ENCODE data around the gene REPIN1. TPM values are rescaled to one million over a fixed set of nuclear protein-coding genes. Genes with fewer than 3 reads are reported as not detected.

Gene REPIN1
- total and polyA plus RNA-seq, 9 of the 15 experiments (the other 6 are each of a cell fraction or from before 2014, with no cell fraction given): 8.1 to 283 (median 94.3) TPM

- TF ChIP-seq CBFA2T2 (conservative IDR thresholded peaks at IDR 0.05) (peak; percentile 6; the same call in 1 of the 2 replicates), ZNF444 (CRISPR knock-in tag; IDR thresholded peaks at IDR 0.05) (no peak), MCM3 (IDR thresholded peaks at IDR 0.05) (no peak), ATF6 (CRISPR knock-in tag; IDR thresholded peaks at IDR 0.05) (no peak; the same call in 1 of the 2 replicates), MEIS2 (IDR thresholded peaks at IDR 0.05; ENCODE audit: partially characterized antibody) (no peak), KDM1A (IDR thresholded peaks at IDR 0.05) (no peak), TAF9B (IDR thresholded peaks at IDR 0.05; ENCODE audit: partially characterized antibody) (no peak), SRSF7 (optimal IDR thresholded peaks at IDR 0.05; ENCODE audit: low read depth, low read length) (no peak), SLC30A9 (CRISPR knock-in tag; IDR thresholded peaks at IDR 0.05) (0 out of 2 replicates have a peak, but pooled peaks have one; percentile 7), NCOA6 (IDR thresholded peaks at IDR 0.05) (no peak), NR2C1 (IDR thresholded peaks at IDR 0.05) (no peak), NR2C1 (tag; IDR thresholded peaks at IDR 0.05) (no peak), HNRNPH1 (optimal IDR thresholded peaks at IDR 0.05; ENCODE audit: low read depth, low read length) (no peak), SUPT5H (IDR thresholded peaks at IDR 0.05) (peak; percentile 80), DDX20 (tag; IDR thresholded peaks at IDR 0.05; ENCODE audit: low read depth) (no peak), ZNF707 (CRISPR knock-in tag; conservative IDR thresholded peaks at IDR 0.05) (no peak), ZNF282 (CRISPR knock-in tag; IDR thresholded peaks at IDR 0.05) (no peak; the same call in 1 of the 2 replicates), EGR1 (conservative IDR thresholded peaks at IDR 0.05) (peak; percentile 84), TFAM (CRISPR knock-in tag; conservative IDR thresholded peaks at IDR 0.05) (no peak), RBM17 (IDR thresholded peaks at IDR 0.05; ENCODE audit: borderline replicate concordance, low read depth, low read length) (no peak), STAT5A (IDR thresholded peaks at IDR 0.05; ENCODE audit: borderline replicate concordance, low read length) (peak; percentile 60; the same call in 1 of the 2 replicates), TAF1 (IDR thresholded peaks at IDR 0.05; ENCODE audit: control insufficient read depth, extremely low read depth, insufficient read depth, low read length, severe bottlenecking) (peak; percentile 95), ZNF778 (CRISPR knock-in tag; IDR thresholded peaks at IDR 0.05) (no peak), HBP1 (CRISPR knock-in tag; IDR thresholded peaks at IDR 0.05) (no peak; the same call in 1 of the 2 replicates), ZNF77 (CRISPR knock-in tag; IDR thresholded peaks at IDR 0.05) (no peak), EWSR1 (IDR thresholded peaks at IDR 0.05; ENCODE audit: borderline replicate concordance, low read depth, partially characterized antibody) (no peak), POLR2H (tag; IDR thresholded peaks at IDR 0.05; ENCODE audit: low read depth) (peak; percentile 83), CBX3 (IDR thresholded peaks at IDR 0.05; ENCODE audit: borderline replicate concordance in 1 of 2, low read length in 2 of 2) (peak in 1 of 2 experiments; percentile 87; a peak in 2 of 3 replicates), PHB2 (IDR thresholded peaks at IDR 0.05; ENCODE audit: low read depth) (no peak)
These were observed 36.4 kb downstream of the REPIN1 start (continued) for GRCh38 chr7:150404805-150405583.

All from K562 (cell line).